Ecto neural progenitor cell (in vitro differentiated cells): ENCODE data around the gene C2orf49.

Experiments used
- DNase-seq: peaks from one replicate; pipeline ENCODE4 v3.0.0-alpha.2; 2018; ENCODE audit warnings: low spot score

The C2orf49 gene

DNA sequence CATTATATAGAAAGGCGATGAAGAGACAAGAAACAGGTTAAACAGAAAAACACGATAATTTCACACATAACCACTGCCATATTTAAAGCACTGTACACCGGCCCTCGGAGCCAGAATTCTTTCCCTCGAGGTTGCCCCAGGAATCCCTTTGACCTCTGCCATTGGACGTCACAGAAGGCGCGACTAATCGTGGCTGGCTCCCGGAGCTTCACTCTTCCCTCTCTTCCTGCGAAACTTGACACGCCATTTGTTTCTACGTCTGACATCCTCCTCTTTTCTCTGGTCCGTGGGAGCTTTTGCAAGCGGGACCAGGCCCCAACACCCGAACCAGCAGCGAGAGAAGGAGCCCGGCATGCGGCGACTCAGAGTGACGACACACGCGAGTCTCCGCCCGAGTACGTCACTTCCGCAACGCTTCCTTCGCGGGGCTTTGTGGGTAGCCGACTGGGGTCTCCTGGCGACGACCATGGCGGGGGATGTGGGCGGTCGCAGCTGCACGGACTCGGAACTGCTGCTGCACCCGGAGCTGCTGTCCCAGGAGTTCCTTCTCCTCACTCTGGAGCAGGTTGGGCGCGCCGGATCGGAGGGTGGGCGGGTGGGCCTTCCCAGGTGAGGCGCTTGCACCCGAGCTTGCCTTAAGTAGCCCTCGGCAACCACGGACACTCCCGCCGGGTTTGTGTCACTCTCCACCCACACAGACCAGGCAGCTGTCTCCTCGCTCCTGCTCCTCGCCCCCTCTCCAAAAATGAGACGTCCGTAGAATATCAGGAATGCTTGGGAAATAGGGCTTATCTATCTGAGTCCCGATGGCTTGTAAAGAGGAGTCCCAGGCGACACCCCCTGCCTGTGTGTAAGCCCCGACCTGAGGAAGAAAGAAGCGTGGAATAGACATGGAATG lies at the start of gene C2orf49:
TSS of gene C2orf49 (plus strand) at position 419 of the 898 bp plus-strand sequence. CDS start at position 467, 48 bp downstream.
- peak; percentile 95 for DNase-seq

DNA sequence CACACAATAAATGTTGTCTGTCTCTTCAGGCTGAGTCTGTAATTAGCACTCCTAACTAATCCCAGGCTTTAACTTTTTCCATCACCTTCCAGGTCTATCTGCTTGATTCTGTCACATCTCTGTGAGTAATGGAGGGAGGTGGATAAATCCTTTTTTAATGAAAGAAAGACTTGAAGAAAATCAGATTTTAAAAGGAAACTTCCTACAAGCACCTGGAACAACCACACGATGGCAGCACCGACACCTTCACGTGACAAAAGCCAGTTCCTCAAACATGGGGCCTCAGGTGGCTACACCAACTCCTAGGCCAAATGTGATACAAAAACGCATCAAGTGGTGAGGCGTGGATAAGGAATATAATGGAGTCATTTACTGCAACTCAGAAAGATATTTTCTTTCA lies 49.6 kb upstream of the C2orf49 start:
- no peak for DNase-seq

DNA sequence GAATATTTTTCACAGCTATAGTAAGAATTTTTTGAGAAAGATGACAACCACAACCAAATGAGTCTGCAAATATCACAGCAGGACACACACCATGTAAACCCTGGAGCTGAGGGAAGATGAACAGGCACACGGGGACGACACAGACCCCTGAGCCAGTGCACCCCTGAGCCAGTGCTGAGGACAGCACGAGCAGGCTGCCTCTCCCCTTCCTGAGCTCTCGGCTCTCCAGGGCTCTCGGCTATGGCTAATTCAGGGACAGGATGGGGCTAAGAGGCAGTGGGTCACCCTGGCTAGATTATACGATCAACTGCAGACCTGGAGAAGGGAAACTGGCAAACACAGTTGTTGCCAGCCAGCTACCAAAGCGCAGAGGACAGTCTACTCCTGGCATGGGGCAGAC lies 49.2 kb upstream of the C2orf49 start:
- no peak for DNase-seq

DNA sequence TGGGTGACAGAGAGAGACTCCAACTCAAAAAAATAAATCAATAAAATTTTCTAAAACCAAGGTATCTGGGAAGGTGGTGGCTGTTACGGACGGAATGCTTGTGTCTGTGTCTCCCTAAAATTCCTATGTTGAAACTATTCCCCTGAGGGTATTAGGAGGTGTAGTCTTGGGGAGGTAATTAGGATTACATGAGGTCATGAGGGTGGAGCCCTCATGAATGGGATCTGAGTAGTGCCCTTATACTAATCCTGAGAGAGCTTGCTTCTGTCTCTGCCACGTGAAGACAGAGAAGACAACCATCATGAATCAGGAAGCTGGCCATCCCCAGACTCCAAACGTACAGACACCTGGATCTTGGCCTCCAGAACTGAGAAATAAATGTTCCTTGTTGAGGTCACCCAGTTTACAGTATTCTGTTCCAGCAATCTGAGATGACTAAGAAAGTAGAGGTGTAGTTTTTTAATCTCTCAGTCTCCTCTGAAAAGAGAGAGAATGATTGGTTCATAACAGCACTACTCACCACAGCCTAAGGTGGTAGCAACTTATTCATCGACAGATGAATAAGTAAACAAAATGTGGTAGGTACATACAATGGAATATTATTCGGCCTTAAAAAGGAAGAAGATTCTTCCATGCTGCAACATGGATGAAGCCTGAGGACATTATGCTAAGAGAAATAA lies 46.2 kb upstream of the C2orf49 start:
- DNase-seq = no peak

DNA sequence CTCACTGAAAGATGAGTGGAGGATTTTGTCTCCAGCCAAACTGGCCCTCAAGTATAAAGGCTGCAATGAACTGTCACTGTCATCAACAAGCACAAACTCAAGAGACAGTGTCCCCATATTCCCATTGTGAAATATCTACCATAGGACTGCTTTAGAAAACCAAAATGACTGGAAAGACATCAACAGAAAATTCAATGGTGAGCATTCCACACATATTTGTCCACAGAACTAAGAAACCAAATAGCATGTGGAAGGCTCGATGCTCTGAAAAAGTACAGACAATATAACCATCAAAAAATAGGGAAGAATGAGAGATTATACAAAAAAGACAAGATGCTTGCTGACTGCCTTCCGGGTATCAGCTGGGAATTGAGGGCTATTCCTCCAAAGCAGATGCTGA lies 45.4 kb upstream of the C2orf49 start:
- DNase-seq = no peak

DNA sequence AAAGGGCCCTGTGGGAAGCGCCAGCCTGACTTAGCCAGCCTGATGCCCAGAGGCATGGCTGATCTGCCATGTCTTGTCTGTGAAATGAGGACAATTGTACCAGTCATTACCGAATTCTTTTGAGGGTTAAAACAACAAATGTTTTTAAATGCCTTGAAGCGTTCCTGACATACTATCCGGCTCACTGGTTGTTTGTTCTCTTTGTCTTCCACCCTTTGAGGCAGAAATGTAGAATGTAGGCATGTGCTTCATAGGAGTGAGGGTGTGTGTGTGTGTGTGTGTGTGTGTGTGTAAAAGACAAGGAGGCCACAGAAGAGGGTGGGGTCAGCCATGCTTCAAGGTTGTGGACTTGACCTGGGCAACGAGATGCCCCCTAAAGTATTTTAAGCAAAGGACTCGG lies 43.3 kb upstream of the C2orf49 start:
- DNase-seq = peak; percentile 34

DNA sequence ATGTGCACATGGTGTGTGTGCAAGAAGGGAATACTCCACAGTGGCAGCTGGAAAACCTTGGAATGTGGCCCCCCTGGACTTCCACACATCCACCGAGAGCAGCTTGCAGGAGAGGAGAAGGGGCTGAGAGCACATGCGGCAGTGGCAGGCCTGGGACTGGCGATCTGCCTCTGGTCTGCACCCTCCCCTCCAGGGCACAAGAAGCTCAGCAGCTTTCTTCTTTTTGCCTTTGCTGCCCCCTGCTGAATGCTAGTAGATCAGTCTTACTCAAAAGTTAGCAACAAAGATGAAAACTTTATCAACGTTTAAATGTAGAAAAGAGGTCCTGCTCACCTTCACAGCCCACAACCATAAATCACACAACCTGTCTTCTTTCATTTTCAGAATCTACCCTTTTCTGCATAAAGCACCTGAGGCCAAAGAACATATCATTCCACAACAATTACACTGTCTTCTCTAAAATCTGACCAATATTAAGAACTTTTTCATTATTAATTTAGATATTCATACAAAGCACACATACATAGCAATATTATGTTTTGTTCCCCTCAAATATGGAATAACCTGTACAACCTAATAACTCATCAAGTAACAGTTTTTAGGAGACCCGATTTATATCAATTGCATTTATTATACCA lies 42.4 kb upstream of the C2orf49 start:
- peak; percentile 71 for DNase-seq

DNA sequence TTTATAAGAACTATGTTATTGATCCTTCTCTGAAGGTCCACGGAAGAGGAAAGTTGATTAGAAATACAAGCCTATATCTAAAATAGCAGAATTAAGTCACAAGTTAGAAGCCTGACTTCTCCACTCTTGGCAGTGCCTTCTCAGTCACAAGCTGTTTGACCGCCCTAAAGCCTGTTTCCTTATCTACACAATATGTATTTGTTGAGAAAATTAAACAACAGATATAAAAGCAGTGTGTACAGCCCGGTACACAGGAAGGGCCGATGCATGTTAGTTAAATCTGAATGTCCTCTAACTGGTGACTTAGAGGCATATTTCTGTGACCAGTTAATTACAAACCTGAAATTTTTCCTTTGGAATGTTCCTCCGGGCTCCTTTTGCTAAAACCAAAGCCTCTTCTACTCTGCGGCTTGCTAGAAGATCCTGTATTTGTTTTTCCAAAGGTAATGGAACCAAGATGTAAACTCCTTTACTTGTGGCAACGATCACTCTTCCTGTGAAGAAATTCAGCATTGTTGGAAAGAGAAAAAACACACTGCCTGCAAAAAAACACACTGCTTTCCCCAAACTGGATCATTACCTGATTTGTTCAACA lies 41.2 kb upstream of the C2orf49 start:
- DNase-seq = no peak

DNA sequence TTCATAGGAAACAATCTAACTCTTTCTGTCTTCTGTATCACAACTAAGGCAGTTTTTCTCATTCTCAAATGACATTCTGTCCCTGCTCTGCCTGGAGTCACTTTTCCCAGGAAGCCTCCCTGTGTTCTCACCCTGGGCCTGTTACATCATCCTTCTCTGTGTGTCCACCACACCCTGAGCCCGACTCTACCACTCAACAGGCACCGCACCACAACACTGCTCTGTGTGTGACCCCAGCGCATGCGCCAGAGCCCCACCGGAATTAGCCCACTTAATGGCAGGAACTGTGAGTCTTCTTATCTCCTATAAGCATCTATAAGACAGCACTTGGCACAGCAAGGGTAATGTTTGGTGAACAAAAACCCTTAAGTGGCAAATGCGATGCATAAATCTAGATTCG lies 40.1 kb upstream of the C2orf49 start:
- DNase-seq = no peak

DNA sequence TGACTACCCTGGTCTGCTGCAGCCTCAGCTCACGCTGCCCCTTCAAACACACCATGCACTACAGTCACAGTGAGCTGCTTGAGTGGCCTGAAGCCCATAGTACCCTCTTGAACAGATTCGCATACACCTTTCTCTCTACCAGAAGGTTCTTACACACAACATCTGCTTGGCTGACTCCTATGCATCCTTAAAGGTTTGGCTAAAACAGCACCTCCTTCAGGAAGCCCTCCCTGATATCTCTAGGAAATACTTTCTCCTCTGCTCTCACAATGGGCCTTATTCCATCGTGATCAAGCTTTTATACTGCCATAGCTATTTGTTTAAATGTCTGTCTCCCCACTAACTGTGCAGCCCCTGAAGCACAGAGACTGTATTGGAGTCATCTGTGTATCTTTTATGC lies 39.3 kb upstream of the C2orf49 start:
- DNase-seq = no peak

DNA sequence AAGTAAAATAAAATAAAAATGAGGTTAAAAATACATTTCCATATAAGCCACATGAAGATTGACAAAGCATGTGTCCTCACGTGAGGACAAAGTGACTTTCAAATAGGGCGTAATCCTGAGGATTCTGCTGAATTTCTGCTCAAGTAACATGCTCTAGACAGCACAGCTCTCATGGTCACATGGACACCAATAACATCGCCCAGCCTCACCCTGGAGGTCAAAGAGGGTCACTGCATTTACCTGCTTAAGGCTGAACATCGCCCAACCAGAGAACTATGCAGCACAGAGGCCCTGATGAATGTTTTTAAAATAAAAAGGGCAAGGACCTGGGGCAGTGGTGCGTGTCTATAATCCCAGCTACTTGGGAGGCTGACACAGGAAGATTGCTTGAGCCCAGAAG lies 38.0 kb upstream of the C2orf49 start:
- no peak for DNase-seq

DNA sequence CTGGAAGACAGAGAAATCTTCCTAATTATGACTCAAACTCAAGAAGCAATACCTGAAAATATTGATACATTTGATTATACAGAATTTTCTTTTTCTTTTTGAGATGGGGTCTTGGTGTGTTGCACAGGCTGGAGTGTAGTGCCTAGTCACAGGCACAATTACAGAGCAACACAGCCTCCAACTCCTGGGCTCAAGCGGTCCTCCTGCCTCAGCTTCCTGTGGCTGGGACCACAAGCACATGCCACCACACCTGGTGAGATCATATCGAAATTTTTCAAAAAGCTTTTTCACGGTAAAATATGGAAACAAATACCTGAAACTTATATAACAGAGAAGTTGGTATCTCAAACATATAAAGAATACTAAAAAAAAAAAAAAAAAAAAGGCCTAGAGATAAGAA lies 35.7 kb upstream of the C2orf49 start:
- DNase-seq = no peak

DNA sequence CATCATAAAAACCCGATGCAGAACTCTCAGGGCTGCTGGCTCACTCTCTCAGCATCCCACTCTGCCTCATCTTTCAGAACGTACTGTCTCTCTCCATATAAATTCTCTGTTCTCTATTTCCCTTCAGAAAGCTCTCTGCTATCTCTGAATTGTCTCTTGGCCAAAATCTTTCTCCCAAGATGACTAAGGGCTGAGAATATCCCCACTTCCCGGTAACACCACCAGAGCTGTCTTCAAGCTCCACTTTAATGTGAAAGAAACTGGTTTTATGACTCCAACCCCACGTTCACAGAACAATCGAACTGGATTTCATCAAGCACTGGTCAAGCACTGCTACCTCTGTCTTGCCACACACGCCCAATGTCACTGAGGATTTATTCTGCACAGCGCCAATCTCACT lies 30.2 kb upstream of the C2orf49 start:
- no peak for DNase-seq

DNA sequence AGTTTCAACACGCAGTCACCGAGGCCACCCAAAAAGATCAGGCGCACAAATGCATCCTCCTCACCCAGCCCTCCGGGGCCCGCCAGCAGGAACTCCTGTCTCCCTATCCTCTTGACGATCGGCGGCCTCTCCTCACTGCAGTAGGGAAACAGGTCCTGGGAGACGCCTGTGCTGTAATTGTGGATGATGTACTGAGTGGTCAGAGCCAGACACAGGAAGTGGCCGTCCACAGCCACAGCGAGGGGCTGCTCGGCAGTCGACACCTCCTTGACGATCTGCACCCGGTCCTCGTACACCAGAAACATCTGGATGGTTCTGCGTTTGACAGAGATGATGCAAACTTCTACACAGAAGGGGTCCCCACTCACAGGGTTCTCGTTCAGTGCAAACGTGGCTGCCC lies 29.8 kb upstream of the C2orf49 start:
- DNase-seq = no peak

DNA sequence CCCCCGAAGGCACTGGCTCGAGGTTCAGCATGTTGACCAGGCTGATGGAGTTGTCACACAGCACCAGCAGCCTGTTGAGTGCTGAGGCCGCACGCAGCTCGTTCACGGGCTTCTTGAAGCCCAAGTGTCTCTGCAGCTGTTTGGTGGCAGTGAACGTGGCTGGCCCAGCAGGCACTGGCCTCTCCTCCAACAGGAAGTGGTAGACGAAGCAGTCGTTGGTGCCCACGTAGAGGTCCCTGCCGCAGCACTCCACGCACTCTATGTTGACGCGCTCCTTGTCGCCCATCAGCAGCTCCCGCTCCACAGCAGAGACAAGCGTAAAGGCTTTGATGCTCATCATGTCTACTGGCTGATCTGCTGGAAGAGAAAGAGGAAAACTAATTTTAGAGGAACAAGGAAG lies 29.4 kb upstream of the C2orf49 start:
- DNase-seq = no peak

DNA sequence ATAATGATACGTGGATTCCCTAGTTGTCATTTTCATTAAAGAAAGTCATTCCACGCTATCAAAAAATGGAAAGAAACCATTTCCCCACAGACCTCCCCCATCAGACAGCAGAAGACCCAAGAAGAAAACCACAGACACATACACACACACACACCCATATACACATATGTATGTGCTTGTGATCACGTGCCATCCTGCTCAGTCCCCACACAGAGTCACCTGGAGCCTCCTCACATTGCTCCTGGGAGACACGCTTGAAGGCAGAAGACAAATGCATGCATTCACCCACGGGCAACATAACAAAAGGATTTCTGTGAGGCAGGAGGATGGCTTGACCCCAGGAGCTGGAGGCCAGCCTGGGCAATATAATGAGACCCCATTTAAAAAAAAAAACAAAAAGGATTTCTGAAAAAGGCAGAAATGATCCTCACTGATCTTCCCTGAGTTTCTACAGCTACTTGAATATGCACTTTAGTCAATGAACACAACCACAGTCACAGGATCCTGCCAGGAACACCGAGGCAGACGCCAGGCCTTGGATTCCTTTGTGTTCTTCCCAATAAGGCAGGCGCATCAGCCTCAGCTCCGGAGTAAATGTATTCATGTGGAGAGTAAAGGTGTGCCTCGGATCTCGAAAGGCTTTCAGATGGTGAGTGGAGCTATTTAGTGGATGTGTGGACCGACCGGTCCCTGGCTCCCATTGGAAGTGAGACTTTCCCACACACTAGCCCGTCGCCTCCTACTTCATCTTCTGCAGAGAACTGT lies 28.8 kb upstream of the C2orf49 start:
- DNase-seq = no peak

DNA sequence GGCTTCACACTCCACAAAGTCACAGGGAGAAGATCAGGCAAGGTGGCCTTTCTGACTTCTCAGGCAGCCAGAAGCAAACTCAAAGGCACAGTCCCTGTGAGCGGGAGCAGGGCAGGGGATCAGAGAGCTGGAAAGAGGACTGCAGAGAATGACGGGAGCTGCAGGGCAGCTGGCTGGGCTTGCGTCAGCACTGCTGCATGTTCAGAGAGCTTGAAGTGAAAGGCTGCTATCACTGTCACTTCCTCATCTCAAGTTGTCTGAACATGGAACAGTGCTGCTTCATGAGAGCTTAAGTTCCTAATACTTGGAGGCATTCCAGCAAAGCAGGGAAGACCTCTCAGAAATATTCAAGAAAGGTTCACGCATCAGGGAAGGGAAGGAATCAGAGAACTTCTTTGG lies 28.2 kb upstream of the C2orf49 start:
- DNase-seq = no peak

DNA sequence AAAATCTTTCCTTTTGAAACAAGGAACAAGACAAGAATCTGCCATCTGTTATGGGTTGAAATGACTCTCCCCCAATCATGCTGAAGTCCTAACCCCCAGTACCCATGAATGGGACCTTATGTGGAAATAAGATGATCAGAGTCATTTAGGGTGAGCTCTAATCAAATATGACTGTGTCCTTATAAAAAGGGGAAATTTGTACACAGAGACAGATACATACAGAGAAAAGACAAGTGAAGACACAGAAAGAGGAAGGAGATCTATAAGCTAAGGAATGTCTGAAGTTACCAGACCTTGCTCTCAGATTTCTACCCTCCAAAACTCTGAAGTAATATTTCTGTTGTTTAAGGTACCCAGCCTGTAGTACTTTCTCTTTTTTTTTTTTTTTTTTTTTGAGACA lies 23.5 kb upstream of the C2orf49 start:
- no peak for DNase-seq

DNA sequence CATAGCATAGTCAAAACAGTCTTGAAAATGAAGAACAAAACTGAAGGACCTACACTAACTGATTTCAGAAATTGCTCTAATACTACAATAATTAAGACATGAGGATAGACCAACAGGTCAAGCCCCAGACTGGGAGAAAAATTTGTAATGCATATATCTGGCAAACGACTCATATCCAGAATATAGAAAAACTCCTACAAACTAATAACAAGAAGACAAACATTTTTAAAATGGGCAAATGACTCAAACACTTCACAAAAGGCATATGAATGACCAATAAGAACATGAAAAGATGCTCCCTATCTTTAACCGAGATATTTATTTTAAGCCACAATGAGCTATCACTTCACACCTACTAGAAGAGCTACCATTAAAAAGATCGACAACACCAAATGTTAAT lies 22.0 kb upstream of the C2orf49 start:
- DNase-seq = no peak

DNA sequence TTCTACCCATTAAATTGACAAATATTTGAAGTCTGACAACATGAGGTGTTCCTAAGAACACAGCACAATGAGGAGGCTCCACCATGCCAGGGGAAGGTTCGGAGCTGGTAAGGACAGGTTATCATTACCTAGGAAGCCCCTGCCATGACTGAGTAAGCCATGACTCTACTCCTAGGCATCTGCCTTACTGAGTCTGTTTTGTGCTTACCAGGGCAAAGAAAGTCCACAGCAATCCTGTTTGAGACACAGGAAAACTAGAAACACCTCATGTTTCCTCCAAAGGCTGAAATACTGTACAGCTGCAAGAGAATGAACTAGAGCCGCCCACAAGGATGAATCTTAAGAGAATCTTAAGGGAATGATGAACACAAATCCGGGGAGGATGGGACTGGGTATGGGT lies 19.4 kb upstream of the C2orf49 start:
- DNase-seq = no peak

DNA sequence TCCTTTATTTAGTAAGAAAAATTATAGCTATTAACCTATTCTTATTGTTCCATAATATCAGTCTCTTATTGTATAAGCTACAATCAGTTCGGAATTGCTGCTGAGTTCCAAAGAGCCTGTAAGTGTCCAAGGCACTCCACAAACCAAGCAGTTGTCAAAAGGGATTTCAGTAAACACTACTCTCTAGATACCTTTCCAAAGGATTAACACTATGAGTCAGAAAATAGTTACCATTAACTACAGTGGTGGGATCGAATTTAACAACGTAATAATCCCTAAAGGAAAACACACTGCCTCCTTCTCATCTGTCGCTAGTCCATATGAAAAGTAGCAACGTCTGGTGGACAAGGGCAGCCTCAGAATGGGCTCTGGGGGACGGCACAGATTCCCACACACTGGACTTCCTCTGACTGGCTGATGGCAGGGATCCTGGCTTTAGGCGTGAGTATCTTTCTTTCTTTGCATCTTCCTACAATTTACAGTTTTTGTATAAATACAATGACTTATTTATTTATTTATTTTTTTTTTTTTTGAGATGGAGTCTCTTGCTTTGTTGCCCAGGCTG lies 16.6 kb upstream of the C2orf49 start:
- no peak for DNase-seq
